Gastroesophageal sphincter (tissue), 4 donors: Measurements from ENCODE around the gene PSMF1. TPM values are rescaled to one million over a fixed set of nuclear protein-coding genes. Genes with fewer than 3 reads are reported as not detected.

ENCODE experiments used
- ATAC-seq: fragments of 150-250 bp; one replicate; pipeline ENCODE4 v1.9.1; 2016; ENCODE audit warnings: mild to moderate bottlenecking, moderate library complexity
- H3K27ac ChIP-seq, 4 donors: fragments of 200-600 bp; sonication (generic) in 3 of 4; 1 replicate in 3 of 4; 2 replicates in 1 of 4; pipeline ENCODE4 v1.5.1; 2016 to 2019
- H3K27me3 ChIP-seq: fragments of 200-600 bp; sonication (generic); one replicate; pipeline ENCODE4 v1.5.1; 2019
- H3K36me3 ChIP-seq, 2 donors: fragments of 200-600 bp; sonication (generic); one replicate each; pipeline ENCODE4 v1.5.1; 2019; ENCODE audit warnings: control low read depth in 1 of 2
- H3K4me1 ChIP-seq, 3 donors: fragments of 200-600 bp; sonication (generic); 1 replicate in 2 of 3; 2 replicates in 1 of 3; pipeline ENCODE4 v1.5.1; 2016 to 2019; ENCODE audit warnings: control low read depth in 2 of 3
- H3K4me3 ChIP-seq, 2 donors: fragments of 200-600 bp; sonication (generic); one replicate each; pipeline ENCODE4 v1.5.1; 2019; ENCODE audit warnings: mild to moderate bottlenecking in 1 of 2, moderate library complexity in 1 of 2
- H3K9me3 ChIP-seq, 3 donors: fragments of 200-600 bp; sonication (generic); one replicate each; pipeline ENCODE4 v1.5.1; 2017 to 2019; ENCODE audit warnings: control low read depth in 2 of 3
- EP300 ChIP-seq: sonication (generic); formaldehyde crosslinking; IDR thresholded peaks from one replicate; pipeline ENCODE4 v1.6.1; 2017; ENCODE audit warnings: antibody characterized with exemption, mild to moderate bottlenecking
- POLR2A ChIP-seq, 2 donors: fragments of 450-650 bp; IDR thresholded peaks; one replicate each; pipeline ENCODE4 v1.6.1; 2017; ENCODE audit warnings: antibody characterized with exemption in 2 of 2, mild to moderate bottlenecking in 2 of 2, moderate library complexity in 1 of 2
- POLR2AphosphoS5 ChIP-seq: sonication (generic); formaldehyde crosslinking; IDR thresholded peaks from one replicate; pipeline ENCODE4 v1.6.1; 2017; ENCODE audit warnings: antibody characterized with exemption
- WGBS, 2 donors: methylation state at CpG; one replicate each; pipeline ENCODE4 v1.1.5; 2018; ENCODE audit warnings: low coverage in 1 of 2; 5-methylcytosine and 5-hydroxymethylcytosine counted together
- total RNA-seq, 4 donors: library from RNA; depleted of rRNA; stranded (reverse); fragments of >200 nt; gene quantifications; one replicate each; pipeline ENCODE4 v1.1.0, GENCODE V29; 2016
- TF ChIP-seq, protein P1 (sequence below), 4 experiments: fragments of 200-600 bp in 2 of 4; fragments of 450-650 bp in 2 of 4; sonication (generic) in 1 of 4; IDR thresholded peaks; one replicate each; pipeline ENCODE4 v1.5.1; 2017 to 2019; ENCODE audit warnings: antibody characterized with exemption in 4 of 4, mild to moderate bottlenecking in 2 of 4, moderate library complexity in 2 of 4

The PSMF1 gene
- total RNA-seq, 4 donors from 2014 or later, result 99.6 to 118 (median 116) TPM

DNA sequence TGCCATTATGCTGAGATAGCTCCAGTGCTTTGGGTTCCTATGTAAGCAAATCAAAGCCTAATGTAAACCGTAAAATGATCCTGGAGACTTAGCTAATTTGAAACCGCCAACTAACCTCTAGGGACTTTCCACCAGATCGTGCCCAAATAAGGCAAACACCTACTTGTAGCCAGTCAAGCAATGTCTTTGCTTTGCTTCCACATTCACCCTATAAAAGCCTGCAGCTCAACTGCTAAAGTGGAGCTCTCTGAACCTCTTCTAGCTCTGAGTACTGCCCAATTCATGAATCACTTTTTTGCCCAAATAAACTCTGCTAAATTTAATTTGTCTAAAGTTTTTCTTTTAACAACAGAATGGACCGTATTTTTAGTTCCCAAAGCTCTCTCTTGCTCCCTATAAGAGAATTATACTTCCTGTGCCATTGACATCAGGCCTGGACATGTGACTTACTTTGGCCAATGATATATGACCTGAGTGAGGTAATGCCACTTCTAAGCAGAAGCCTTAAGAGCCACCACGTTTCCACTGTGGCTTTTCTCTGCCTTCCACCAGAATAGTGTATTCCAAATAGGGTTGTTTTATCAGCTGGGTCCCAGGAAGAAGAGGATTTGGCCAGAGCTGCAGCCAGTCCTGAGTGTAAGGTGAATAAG, 34.8 kb upstream of the PSMF1 start:
- Histone ChIP-seq H3K36me3 (no peaks in the 10 kb centered on the region), H3K27ac (no peak overlapping the region), H3K9me3 (peaks cover 0 to 5% (median 0%) of the 10 kb centered on the region in 3 donors), H3K4me3 (no peak overlapping the region), H3K27me3 (no peaks in the 10 kb centered on the region), H3K4me1 (no peaks in the 10 kb centered on the region)
- no peak for TF ChIP-seq POLR2A (IDR thresholded peaks at IDR 0.05)
- TF ChIP-seq, protein P1, sequence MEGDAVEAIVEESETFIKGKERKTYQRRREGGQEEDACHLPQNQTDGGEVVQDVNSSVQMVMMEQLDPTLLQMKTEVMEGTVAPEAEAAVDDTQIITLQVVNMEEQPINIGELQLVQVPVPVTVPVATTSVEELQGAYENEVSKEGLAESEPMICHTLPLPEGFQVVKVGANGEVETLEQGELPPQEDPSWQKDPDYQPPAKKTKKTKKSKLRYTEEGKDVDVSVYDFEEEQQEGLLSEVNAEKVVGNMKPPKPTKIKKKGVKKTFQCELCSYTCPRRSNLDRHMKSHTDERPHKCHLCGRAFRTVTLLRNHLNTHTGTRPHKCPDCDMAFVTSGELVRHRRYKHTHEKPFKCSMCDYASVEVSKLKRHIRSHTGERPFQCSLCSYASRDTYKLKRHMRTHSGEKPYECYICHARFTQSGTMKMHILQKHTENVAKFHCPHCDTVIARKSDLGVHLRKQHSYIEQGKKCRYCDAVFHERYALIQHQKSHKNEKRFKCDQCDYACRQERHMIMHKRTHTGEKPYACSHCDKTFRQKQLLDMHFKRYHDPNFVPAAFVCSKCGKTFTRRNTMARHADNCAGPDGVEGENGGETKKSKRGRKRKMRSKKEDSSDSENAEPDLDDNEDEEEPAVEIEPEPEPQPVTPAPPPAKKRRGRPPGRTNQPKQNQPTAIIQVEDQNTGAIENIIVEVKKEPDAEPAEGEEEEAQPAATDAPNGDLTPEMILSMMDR (IDR thresholded peaks at IDR 0.05), result no peak
- no peak for TF ChIP-seq POLR2AphosphoS5
- TF ChIP-seq EP300, result no peak
- WGBS, 2 donors, result 46 to 50% methylated on average over 4 to 5 of the region's 5 CpGs
- no peak for ATAC-seq

DNA sequence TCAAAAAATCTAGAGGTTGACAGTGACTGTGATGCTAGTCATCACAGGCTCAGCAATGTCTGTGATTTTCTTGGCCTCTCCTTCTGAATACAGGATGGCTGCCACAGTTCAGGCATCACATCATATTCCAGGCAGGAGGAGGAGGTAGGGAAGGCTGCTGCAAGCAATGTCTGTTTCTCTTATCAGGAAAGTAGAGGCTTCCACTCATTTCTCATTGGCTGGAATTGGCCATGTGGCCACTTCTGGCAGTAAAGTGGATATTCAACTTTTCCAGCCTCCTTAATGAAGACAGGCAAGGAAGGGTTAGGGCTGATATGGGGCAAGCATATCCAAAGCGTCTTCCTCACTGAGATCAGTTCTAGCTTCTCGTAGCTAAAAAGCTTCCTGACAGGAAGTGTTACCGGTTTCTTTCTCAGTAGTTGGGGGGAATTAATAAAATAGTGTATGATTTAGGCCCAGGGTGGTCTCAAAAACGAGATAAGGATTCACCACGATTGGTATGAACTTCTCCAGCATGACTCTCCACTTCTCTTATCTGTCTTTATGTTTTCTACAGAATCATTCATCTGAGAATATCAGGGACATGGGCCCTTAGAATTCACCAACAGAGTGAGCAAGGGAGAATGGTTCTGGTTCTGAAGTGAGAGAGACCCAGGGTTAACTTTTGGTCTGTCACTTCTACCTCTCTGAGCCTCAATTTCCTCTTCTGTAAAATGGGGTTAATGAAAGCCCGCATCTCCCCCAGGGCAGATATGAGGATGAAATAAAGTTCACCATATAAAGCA, 32.7 kb upstream of the PSMF1 start:
- H3K9me3 ChIP-seq, result peaks cover 0 to 17% (median 0%) of the 10 kb centered on the region in 3 donors
- no peaks in the 10 kb centered on the region for H3K36me3 ChIP-seq
- WGBS, 2 donors, result 56 to 80% methylated on average over 1 to 5 of the region's 6 CpGs
- no peak overlapping the region for H3K27ac ChIP-seq
- no peaks in the 10 kb centered on the region for H3K4me1 ChIP-seq
- no peak for TF ChIP-seq EP300
- TF ChIP-seq POLR2AphosphoS5, result no peak
- TF ChIP-seq POLR2A (IDR thresholded peaks at IDR 0.05), result no peak
- TF ChIP-seq, protein P1 (IDR thresholded peaks at IDR 0.05), result no peak
- H3K4me3 ChIP-seq, result no peak overlapping the region
- H3K27me3 ChIP-seq, result no peaks in the 10 kb centered on the region
- ATAC-seq, result no peak

DNA sequence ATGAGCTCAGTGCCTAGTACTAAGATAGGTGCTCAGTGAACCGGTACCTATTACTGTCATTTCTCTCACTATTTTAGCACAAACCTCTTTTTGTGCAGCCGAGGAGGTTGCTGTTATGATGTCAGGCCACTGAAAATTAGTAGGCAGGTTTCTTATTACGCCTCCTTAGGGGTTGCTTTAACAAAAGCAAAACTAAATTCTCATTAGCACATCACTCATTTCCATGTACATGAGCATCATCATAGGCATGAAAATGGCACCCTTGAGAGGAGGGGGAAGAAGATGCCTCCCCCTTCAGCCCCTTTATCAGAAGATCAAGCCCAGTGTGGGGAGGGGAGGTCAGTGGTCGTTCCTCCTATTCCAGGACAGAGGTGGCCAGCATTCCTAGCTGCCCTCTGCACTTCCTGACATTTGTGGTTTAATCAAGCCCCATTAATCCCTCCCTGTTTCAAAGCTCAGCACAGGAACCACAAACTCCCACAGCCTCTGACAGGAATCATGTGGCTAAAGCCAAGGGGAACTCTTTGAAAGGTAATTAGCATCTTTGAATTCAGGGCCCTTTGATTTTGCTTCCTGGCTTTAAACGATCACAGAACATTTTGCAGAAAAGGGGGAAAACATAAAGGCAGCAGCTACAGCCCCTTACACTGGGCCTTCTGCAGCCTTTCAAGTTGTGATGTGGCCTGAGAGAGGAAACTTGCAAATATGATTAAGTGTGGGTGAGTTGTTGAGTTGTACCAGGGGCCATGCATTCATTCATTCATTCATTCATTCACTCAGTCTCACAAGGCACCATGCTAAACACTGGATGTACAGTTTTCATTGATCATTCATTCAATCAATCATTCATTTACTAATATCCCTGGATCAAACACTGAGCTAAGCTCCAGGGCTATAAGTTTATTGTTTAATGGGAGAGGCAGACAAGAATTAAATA, 31.9 kb upstream of the PSMF1 start:
- no peaks in the 10 kb centered on the region for H3K27me3 ChIP-seq
- WGBS, 2 donors, result 33 to 64% methylated on average over 2 to 4 of the region's 5 CpGs
- H3K36me3 ChIP-seq, result no peaks in the 10 kb centered on the region
- no peaks in the 10 kb centered on the region for H3K4me1 ChIP-seq
- H3K27ac ChIP-seq, result no peak overlapping the region
- H3K9me3 ChIP-seq, result peaks cover 0 to 17% (median 0%) of the 10 kb centered on the region in 3 donors
- H3K4me3 ChIP-seq, result no peak overlapping the region
- TF ChIP-seq EP300 (no peak), POLR2A (IDR thresholded peaks at IDR 0.05) (no peak), POLR2AphosphoS5 (no peak)
- TF ChIP-seq, protein P1 (IDR thresholded peaks at IDR 0.05), result no peak
- ATAC-seq, result no peak

- Histone ChIP-seq H3K9me3 (peaks cover 0 to 17% (median 0%) of the 10 kb centered on the region in 3 donors), H3K36me3 (no peaks in the 10 kb centered on the region), H3K4me1 (no peaks in the 10 kb centered on the region), H3K27ac (no peak overlapping the region), H3K4me3 (no peak overlapping the region), H3K27me3 (no peaks in the 10 kb centered on the region)
- TF ChIP-seq EP300 (no peak), POLR2A (IDR thresholded peaks at IDR 0.05) (no peak), POLR2AphosphoS5 (no peak)
- TF ChIP-seq, protein P1 (IDR thresholded peaks at IDR 0.05), result no peak
- no peak for ATAC-seq
- 79 to 90% methylated on average over 4 of the region's 4 CpGs for WGBS, 2 donors
Observed at GRCh38 chr20:1087311-1087905, 31.0 kb upstream of the PSMF1 start.
